HG03571 (cell line): ENCODE measurements around the gene GALM.
"Not testable (repeated sequence)": the region's sequence is repeated elsewhere in the genome, so short reads cannot be mapped to it uniquely, and the experiment has no call there.

ENCODE experiments used
- ATAC-seq: cut with Tn5 transposase; IDR thresholded peaks from one replicate; pipeline ENCODE4 v1.9.1; 2021; ENCODE audit not compliant: unreplicated experiment

The GALM gene

DNA sequence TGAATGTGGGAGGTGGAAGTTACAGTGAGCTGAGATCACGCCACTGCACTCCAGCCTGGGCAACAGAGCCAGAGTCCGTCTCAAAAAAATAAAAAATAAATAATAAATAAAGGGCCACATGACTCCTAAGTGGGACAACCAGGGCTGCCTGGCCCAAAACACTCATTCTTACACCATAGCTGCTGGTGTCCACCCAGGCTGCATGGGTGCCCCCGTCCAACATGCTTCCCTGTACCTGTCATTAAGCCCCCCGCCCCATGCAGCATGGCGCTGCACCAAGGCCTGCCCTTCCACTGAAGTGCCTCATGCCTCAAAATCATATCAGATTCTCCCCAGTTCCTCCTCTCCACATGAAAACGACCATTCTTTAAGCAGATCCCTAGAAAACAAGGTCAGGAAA lies 10.8 kb downstream of the GALM start:
- no peak for ATAC-seq

DNA sequence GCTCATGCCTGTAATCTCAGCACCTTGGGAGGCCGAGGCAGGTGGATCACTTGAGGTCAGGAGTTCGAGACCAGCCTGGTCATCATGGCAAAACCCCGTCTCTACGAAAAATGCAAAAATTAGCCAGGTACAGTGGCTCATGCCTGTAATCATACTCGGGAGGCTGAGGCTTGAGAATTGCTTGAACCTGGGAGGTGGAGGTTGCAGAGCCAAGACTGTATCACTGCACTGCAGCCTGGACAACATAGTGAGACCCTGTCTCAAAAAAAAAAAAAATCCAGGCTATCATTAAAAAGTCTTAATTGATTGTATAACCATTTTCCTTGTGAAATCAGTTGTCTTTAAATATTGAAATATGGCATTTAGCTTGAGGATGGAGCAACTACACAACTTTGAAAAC lies 15.0 kb downstream of the GALM start:
- not testable (repeated sequence) for ATAC-seq

GRCh38 chr2:38682008-38682575 lies 16.2 kb downstream of the GALM start:
- ATAC-seq = no peak

GRCh38 chr2:38682620-38683019 lies 16.7 kb downstream of the GALM start:
- ATAC-seq = not testable (repeated sequence)

- no peak for ATAC-seq
These were observed 17.9 kb downstream of the GALM start for GRCh38 chr2:38683766-38684165.

- no peak for ATAC-seq
These were observed 19.3 kb downstream of the GALM start for GRCh38 chr2:38685116-38685735.

GRCh38 chr2:38690499-38691420 lies 24.8 kb downstream of the GALM start:
- no peak for ATAC-seq

DNA sequence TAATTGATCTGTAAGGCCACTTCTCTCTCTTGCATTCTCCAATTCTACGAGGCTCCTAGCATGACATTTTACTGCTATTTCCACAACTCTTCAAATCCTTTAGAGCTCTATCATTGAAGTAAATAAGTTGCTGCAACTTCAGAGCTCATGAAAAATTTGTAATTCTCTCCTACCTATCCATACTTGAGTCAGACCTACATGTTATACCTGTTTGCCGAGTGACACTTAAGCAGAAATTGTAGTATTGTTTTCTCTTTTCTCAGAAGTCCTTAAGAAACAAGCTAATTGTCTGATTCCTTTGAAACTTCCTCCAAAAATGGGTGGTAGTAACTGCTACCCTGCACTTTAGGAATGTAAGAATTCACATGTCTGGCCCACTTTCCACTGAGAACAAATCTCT lies 26.1 kb downstream of the GALM start:
- no peak for ATAC-seq

- ATAC-seq = no peak
These were observed 26.9 kb downstream of the GALM start for GRCh38 chr2:38692636-38693318.

DNA sequence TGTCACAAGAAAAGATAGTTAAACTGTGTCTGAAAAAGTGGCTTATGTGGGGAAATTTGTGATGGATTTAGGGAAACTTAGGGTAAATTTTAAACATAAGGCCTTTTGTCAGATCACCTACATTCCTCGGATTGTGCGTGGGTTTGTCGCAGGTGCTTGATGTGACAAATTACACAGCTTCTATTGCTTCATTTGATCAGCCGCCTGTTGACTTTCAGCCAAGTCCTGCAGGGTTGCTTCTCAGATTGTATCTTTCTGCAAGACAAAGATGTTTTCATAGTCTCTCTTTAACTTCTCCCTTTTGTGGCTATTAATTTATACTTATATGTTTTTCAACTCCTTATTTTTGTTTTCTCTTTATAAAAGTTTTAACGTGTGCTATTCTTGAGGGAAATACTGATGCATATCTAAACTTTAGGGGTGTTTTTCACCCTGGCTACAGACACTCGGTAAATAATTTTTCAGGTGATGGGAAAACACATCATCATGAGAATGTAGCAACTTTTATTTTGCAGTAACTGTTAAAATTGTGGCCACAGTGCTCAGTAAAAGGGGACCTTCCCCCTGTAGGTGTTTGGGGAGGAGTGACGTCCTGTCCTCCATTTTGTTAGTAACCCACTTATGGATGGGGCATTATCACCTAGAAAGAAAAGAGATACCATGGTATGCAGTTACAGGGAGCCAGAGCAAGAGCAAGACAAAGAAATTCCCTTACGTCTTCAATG lies 31.4 kb downstream of the GALM start:
- no peak for ATAC-seq

DNA sequence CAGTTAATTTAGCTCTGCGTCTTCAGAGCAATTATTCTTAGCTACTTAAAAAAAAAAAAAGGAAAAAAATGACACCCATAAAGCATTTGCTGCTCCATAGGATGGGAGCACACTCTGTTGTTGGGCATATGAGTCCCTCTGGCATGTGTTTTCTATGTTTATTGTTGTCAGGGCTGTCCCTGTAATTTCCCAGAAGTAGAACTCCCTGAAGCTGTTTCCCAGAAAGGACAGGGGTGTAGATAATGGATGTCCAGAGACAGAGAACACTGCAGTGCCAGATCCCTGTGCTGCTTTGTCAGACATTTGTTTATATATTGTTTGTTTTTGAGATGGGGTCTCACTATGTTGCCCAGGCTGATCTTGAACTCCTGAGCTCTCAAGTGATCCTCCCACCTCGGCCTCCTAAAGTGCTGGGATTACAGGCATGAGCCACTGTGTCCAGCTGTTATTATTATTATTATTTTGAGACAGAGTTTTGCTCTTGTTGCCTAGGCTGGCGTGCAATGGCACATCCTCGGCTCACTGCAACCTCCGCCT lies 32.6 kb downstream of the GALM start:
- ATAC-seq = no peak

DNA sequence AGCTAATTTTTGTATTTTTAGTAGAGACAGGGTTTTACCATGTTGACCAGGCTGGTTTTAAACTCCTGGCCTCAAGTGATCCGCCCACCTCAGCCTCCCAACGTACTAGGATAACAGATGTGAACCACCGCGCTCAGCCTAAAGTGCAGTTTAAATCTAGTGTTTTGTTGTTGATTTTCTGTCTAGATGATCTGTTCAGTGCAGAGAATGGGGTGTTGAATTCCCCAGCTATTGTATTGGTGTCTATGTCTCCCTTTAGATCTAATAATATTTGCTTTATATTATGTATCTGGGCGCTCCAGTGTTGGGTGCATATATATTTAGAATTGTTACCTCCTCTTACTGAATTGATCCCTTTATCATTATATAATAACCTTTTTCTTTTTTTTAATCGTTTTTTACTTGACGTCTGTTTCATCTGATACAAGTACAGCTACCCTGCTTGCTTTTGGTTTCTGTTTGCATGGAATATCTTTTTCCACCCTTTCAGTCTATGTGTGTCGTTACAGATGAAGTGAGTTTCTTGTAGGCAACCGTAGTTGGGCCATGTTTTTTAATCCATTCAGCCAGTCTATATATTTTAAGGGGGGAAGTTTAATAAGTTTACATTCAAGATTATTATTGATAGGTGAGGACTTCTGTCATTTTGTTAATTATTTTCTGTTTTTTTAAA lies 34.3 kb downstream of the GALM start:
- ATAC-seq = no peak

GRCh38 chr2:38700881-38701458 lies 35.1 kb downstream of the GALM start:
- ATAC-seq = no peak

GRCh38 chr2:38701542-38701941 lies 35.6 kb downstream of the GALM start:
- no peak for ATAC-seq

- ATAC-seq = no peak
These were observed 36.5 kb downstream of the GALM start for GRCh38 chr2:38702413-38702812.

GRCh38 chr2:38703336-38703735 lies 37.4 kb downstream of the GALM start:
- not testable (repeated sequence) for ATAC-seq

- no peak for ATAC-seq
These were observed 38.8 kb downstream of the GALM start for GRCh38 chr2:38704664-38705063.

- ATAC-seq = no peak
These were observed 41.0 kb downstream of the GALM start for GRCh38 chr2:38706846-38707345.

GRCh38 chr2:38708491-38708890 lies 42.6 kb downstream of the GALM start:
- ATAC-seq = not testable (repeated sequence)
